ENCODE data around the gene EIPR1.

DNA sequence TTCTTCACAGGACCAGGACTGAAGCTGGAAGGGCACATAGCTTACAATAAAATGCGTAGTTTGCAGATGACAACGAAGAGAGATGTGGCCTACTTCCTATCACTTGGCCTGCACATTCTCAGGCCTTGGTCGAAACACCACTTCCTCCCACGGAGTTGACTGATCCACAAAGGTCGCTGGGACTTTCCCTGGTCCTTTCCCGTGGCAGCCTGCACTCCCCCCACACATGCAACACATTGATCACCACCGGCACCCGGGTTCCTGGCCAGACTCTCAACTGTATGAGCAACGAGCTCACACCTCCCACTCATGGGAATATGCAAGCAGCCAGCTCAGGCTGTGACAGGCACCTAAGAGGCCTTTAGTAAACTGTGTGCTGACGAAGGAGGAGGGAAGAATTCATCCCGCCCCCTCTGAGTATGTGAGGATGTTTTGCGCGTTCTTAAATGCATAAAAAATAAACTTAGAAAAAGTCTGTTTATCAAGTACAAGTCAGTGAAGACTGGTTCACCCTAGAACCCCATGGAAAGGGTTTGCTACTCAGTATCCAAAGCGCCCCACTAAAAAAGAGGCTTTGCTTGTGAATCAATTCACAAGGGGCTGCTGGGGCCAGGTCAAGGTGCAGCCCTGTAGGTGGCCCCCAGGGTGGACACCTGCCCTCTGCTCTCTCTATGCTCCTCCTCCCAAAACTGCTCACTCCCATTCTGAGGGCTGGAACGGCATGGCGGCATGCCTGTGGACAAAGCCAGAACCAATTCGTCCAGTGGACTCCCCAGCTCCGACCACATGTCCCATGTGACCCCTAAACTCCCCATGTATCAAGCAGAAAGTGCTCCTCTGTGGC lies 154.3 kb downstream of the EIPR1 start:
- TF ChIP-seq, protein P1, sequence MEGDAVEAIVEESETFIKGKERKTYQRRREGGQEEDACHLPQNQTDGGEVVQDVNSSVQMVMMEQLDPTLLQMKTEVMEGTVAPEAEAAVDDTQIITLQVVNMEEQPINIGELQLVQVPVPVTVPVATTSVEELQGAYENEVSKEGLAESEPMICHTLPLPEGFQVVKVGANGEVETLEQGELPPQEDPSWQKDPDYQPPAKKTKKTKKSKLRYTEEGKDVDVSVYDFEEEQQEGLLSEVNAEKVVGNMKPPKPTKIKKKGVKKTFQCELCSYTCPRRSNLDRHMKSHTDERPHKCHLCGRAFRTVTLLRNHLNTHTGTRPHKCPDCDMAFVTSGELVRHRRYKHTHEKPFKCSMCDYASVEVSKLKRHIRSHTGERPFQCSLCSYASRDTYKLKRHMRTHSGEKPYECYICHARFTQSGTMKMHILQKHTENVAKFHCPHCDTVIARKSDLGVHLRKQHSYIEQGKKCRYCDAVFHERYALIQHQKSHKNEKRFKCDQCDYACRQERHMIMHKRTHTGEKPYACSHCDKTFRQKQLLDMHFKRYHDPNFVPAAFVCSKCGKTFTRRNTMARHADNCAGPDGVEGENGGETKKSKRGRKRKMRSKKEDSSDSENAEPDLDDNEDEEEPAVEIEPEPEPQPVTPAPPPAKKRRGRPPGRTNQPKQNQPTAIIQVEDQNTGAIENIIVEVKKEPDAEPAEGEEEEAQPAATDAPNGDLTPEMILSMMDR (optimal IDR thresholded peaks at IDR 0.05 in 1 of 3, IDR thresholded peaks at IDR 0.05 in 1 of 3, conservative IDR thresholded peaks at IDR 0.05 in 1 of 3; ENCODE audit: extremely low read depth in 1 of 3, insufficient read depth in 2 of 3, low read length in 3 of 3): no peak
- TF ChIP-seq EZH2 (IDR thresholded peaks at IDR 0.05; ENCODE audit: low read length): no peak
